Activated T-cell treated with anti-CD3 and anti-CD28 coated beads, Interleukin-2, amount 50 U/mL, for 4 hours (primary cell): ENCODE results near the gene VSTM2A. TPM values are rescaled to one million over a fixed set of nuclear protein-coding genes. Genes with fewer than 3 reads are reported as not detected.

ENCODE experiments used
- ATAC-seq, 2 donors: fragments of 200-7000 bp; cut with Tn5 transposase; one replicate each; pipeline ENCODE4 v1.10.0; 2021
- DNase-seq: peaks from one replicate; pipeline ENCODE4 v3.0.0-alpha.2; 2020
- H3K27me3 Mint-ChIP-seq: one replicate; pipeline ENCODE4 v1.8.0; 2021; ENCODE audit warnings: low read depth, mixed read lengths
- H3K36me3 Mint-ChIP-seq: one replicate; pipeline ENCODE4 v1.8.0; 2022; ENCODE audit warnings: mixed read lengths; ENCODE audit not compliant: insufficient read depth
- H3K4me1 Mint-ChIP-seq: one replicate; pipeline ENCODE4 v1.8.0; 2021; ENCODE audit warnings: low read depth, mixed read lengths
- H3K4me3 Mint-ChIP-seq: one replicate; pipeline ENCODE4 v1.8.0; 2021; ENCODE audit warnings: mild to moderate bottlenecking, moderate library complexity, mixed read lengths
- H3K9me3 Mint-ChIP-seq: one replicate; pipeline ENCODE4 v1.8.0; 2021; ENCODE audit warnings: mixed read lengths
- total RNA-seq, 3 donors: library from RNA; stranded (reverse); gene quantifications; one replicate each; pipeline ENCODE4 v1.2.1, GENCODE V29; 2021

Gene VSTM2A
- total RNA-seq, 3 donors from 2014 or later: not detected

DNA sequence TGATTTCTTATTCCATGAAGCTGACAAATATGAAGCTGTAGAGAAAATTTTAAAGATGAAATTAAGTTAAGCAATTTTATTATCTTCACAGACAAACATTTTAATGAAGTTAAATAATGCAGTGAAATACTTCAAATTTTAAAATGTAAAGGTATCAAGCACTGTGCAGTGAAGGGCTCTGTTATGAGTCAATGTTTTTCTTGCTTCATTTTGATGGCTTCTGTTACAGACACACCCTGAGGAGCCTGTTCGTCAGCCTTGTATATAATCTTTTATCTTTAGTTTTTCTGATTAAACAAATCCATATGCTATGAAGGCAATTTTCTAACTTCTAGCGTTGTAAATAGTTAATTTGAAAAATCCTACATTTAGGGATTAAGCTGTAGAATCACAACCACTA lies 18.5 kb downstream of the VSTM2A start:
- ATAC-seq (no peak), DNase-seq (no peak)
- no peaks in the 10 kb centered on the region for H3K4me1 Mint-ChIP-seq
- peaks cover 3% of the 10 kb centered on the region for H3K9me3 Mint-ChIP-seq
- H3K4me3 Mint-ChIP-seq: no peak overlapping the region
- H3K27me3 Mint-ChIP-seq: no peaks in the 10 kb centered on the region
- no peaks in the 10 kb centered on the region for H3K36me3 Mint-ChIP-seq

GRCh38 chr7:54563329-54563916 lies 21.2 kb downstream of the VSTM2A start:
- Mint-ChIP-seq H3K4me1 (no peaks in the 10 kb centered on the region), H3K4me3 (no peak overlapping the region), H3K9me3 (peaks cover 3% of the 10 kb centered on the region), H3K36me3 (no peaks in the 10 kb centered on the region), H3K27me3 (no peaks in the 10 kb centered on the region)
- DNase-seq (no peak), ATAC-seq (no peak)

- H3K9me3 Mint-ChIP-seq: peaks cover 3% of the 10 kb centered on the region
- no peak for DNase-seq
- no peaks in the 10 kb centered on the region for H3K27me3 Mint-ChIP-seq
- H3K4me3 Mint-ChIP-seq: no peak overlapping the region
- H3K4me1 Mint-ChIP-seq: no peaks in the 10 kb centered on the region
- no peaks in the 10 kb centered on the region for H3K36me3 Mint-ChIP-seq
- ATAC-seq: no peak
These were observed 23.3 kb downstream of the VSTM2A start for GRCh38 chr7:54565432-54565831.

- Mint-ChIP-seq H3K4me3 (no peak overlapping the region), H3K27me3 (no peaks in the 10 kb centered on the region), H3K4me1 (no peaks in the 10 kb centered on the region), H3K36me3 (no peaks in the 10 kb centered on the region), H3K9me3 (peaks cover 14% of the 10 kb centered on the region)
- no peak for ATAC-seq
- no peak for DNase-seq
These were observed 39.3 kb downstream of the VSTM2A start for GRCh38 chr7:54581511-54581910.

- ATAC-seq (no peak), DNase-seq (no peak)
- no peaks in the 10 kb centered on the region for H3K4me1 Mint-ChIP-seq
- H3K27me3 Mint-ChIP-seq: no peaks in the 10 kb centered on the region
- H3K4me3 Mint-ChIP-seq: no peak overlapping the region
- peaks cover 4% of the 10 kb centered on the region for H3K9me3 Mint-ChIP-seq
- H3K36me3 Mint-ChIP-seq: no peaks in the 10 kb centered on the region
These were observed 49.5 kb downstream of the VSTM2A start for GRCh38 chr7:54591404-54592386.

GRCh38 chr7:54596747-54597146 lies 54.6 kb downstream of the VSTM2A start:
- ATAC-seq (no peak), DNase-seq (no peak)
- no peaks in the 10 kb centered on the region for H3K9me3 Mint-ChIP-seq
- H3K4me1 Mint-ChIP-seq: no peaks in the 10 kb centered on the region
- H3K4me3 Mint-ChIP-seq: no peak overlapping the region
- no peaks in the 10 kb centered on the region for H3K36me3 Mint-ChIP-seq
- H3K27me3 Mint-ChIP-seq: no peaks in the 10 kb centered on the region

DNA sequence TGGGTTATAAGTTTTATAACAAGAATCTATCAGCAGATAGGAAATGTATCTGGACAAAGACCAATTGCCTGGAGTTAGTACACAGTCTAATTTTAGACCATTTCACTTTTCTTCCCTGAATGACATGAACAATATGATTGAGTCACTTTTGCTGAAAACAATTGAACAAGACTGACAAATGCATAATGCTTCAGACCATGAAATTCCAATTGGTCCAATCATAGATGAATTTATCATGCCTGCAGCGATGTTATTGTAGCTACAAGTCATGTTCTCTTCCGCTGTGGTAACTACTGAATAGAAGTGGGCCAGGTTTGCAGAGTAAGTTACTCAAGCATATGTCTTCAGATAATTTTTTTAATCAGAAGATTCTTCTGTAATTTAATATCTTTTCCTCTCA lies 73.4 kb downstream of the VSTM2A start:
- Mint-ChIP-seq H3K36me3 (no peaks in the 10 kb centered on the region), H3K9me3 (peaks cover 4% of the 10 kb centered on the region), H3K4me1 (no peaks in the 10 kb centered on the region), H3K27me3 (no peaks in the 10 kb centered on the region), H3K4me3 (no peak overlapping the region)
- ATAC-seq (no peak), DNase-seq (no peak)

Other genes starting within 250 kb of the VSTM2A start
- 100 to 1,000 TPM; 187 to 194 (median 191) TPM for gene SEC61G, start 216.8 kb downstream of the VSTM2A start, total RNA-seq